Endodermal cell (in vitro differentiated cells): Measurements from ENCODE around the gene CHST11. TPM values are rescaled to one million over a fixed set of nuclear protein-coding genes. Genes with fewer than 3 reads are reported as not detected.
A peak's percentile ranks its signal among the peaks of the same experiment; 100 is the strongest.

Experiments used
- DNase-seq: peaks from one replicate; pipeline ENCODE4 v3.0.0-alpha.2; 2017
- H3K27ac ChIP-seq: 2 replicates; pipeline ENCODE4 v1.5.1; 2013; ENCODE audit warnings: mild to moderate bottlenecking, low read depth, low read length, moderate library complexity
- H3K27me3 ChIP-seq: 2 replicates; pipeline ENCODE4 v1.6.1; 2013; ENCODE audit warnings: mild to moderate bottlenecking, low read length, moderate library complexity; ENCODE audit not compliant: insufficient read depth, control insufficient read depth, poor library complexity, severe bottlenecking
- H3K36me3 ChIP-seq: 2 replicates; pipeline ENCODE4 v1.7.0; 2013; ENCODE audit warnings: mild to moderate bottlenecking, low read length, moderate library complexity; ENCODE audit not compliant: control insufficient read depth, insufficient read depth
- H3K4me1 ChIP-seq: one replicate; pipeline ENCODE4 v1.7.0; 2013; ENCODE audit warnings: low read length; ENCODE audit not compliant: control insufficient read depth, insufficient read depth
- H3K4me3 ChIP-seq: 2 replicates; pipeline ENCODE4 v1.5.1; 2013; ENCODE audit warnings: mild to moderate bottlenecking, low read length, moderate library complexity
- H3K9ac ChIP-seq: 2 replicates; pipeline ENCODE4 v1.6.1; 2013; ENCODE audit warnings: mild to moderate bottlenecking, low read length, moderate library complexity; ENCODE audit not compliant: poor library complexity, severe bottlenecking; ENCODE audit errors: extremely low read depth
- H3K9me3 ChIP-seq: 2 replicates; pipeline ENCODE4 v1.6.1; 2013; ENCODE audit warnings: mild to moderate bottlenecking, low read length, moderate library complexity; ENCODE audit not compliant: control insufficient read depth
- H3K27ac Mint-ChIP-seq: 2 replicates; pipeline ENCODE4 v1.8.0; 2020; ENCODE audit warnings: mixed read lengths
- H3K27me3 Mint-ChIP-seq: 2 replicates; pipeline ENCODE4 v1.8.0; 2021; ENCODE audit warnings: mild to moderate bottlenecking, mixed read lengths; ENCODE audit not compliant: insufficient read depth
- H3K36me3 Mint-ChIP-seq: 2 replicates; pipeline ENCODE4 v1.8.0; 2020; ENCODE audit warnings: low read depth, mixed read lengths
- H3K4me1 Mint-ChIP-seq: 2 replicates; pipeline ENCODE4 v1.8.0; 2020; ENCODE audit warnings: mixed read lengths
- H3K4me3 Mint-ChIP-seq: 2 replicates; pipeline ENCODE4 v1.8.0; 2020; ENCODE audit warnings: mild to moderate bottlenecking, moderate library complexity, mixed read lengths
- H3K9me3 Mint-ChIP-seq: 2 replicates; pipeline ENCODE4 v1.8.0; 2020; ENCODE audit warnings: mild to moderate bottlenecking, mixed read lengths
- WGBS, 2 experiments: methylation state at CpG; one replicate each; pipeline versions ENCODE4 v1.1.5 to v1.1.7; 2013; ENCODE audit warnings: missing lambda C conversion rate in 2 of 2, mixed read lengths in 1 of 2; ENCODE audit not compliant: insufficient coverage in 1 of 2, insufficient read length in 1 of 2; 5-methylcytosine and 5-hydroxymethylcytosine counted together
- total RNA-seq, 2 donors: library from RNA; stranded (reverse); fragmentation: NEBNext Ultra II Directional in 1 of 2; extraction: Animal tissue kit (Norgen Biotek cat#: 25700) in 1 of 2; gene quantifications; 2 replicates in 1 of 2; 3 replicates in 1 of 2; pipeline ENCODE4 v1.2.1, GENCODE V29; 2021
- TF ChIP-seq, protein P1 (sequence below): fragments of 200-600 bp; sonication (generic); conservative IDR thresholded peaks from 2 replicates; pipeline ENCODE4 v1.5.0; 2021; ENCODE audit warnings: antibody characterized with exemption, mild to moderate bottlenecking

The CHST11 gene
- total RNA-seq, 2 donors from 2014 or later: 30.7 to 36.2 TPM

DNA sequence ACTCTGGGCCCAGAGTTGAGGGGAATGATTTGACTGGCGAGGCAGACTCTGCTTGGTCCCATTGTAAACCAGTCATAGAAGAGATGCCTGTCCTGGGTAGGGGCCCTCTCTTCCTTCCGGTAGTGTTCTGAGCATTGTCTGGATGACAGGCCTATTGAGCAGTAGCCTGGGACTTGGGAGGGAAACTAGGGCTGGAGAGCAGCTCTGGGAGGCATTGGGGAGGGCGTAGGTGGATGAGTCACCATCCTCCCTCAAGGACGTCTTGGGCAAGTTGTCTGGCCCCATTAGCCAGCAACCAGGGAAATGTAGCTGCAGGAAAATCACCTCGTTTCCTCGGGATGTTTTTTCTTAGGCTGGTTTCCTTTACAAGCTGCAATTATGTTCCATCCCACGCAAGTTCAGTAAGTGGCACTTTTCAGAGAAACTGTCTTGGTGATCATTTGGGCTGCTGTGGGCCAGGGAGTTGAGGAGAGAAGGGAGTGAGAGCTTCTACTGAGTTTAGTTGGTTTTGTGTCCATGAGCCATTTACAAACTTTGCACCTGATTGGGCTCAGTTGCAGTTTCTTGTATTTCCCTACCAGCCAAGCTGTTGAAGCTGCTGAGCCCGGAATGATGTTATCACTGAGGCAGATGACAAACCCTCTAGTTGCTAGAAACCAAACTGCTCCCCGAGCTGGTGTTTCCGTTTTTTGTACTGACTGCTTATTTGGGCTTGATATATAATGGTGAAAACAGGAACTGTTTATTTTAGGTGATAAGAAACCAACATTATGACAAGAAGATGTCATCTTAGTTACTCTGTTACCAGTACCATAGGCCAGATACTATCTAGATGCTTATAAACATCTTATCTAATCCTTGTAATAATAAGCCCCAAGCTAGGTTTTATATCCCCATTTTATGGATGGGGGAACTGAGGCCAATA is 147.6 kb downstream of the CHST11 start:
- TF ChIP-seq, protein P1, sequence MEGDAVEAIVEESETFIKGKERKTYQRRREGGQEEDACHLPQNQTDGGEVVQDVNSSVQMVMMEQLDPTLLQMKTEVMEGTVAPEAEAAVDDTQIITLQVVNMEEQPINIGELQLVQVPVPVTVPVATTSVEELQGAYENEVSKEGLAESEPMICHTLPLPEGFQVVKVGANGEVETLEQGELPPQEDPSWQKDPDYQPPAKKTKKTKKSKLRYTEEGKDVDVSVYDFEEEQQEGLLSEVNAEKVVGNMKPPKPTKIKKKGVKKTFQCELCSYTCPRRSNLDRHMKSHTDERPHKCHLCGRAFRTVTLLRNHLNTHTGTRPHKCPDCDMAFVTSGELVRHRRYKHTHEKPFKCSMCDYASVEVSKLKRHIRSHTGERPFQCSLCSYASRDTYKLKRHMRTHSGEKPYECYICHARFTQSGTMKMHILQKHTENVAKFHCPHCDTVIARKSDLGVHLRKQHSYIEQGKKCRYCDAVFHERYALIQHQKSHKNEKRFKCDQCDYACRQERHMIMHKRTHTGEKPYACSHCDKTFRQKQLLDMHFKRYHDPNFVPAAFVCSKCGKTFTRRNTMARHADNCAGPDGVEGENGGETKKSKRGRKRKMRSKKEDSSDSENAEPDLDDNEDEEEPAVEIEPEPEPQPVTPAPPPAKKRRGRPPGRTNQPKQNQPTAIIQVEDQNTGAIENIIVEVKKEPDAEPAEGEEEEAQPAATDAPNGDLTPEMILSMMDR: no peak
- Histone ChIP-seq H3K27me3 (no peaks in the 10 kb centered on the region), H3K27ac (peak overlapping the region; percentile 61), H3K36me3 (peaks cover 27% of the 10 kb centered on the region), H3K9me3 (peaks cover 7% of the 10 kb centered on the region), H3K4me1 (peaks cover 9% of the 10 kb centered on the region), H3K4me3 (no peak overlapping the region), H3K9ac (no peak overlapping the region)
- peak; percentile 85 for DNase-seq
- Mint-ChIP-seq H3K4me1 (peaks cover 24% of the 10 kb centered on the region), H3K36me3 (peaks cover 11% of the 10 kb centered on the region), H3K27ac (peak overlapping the region; percentile 27), H3K4me3 (no peak overlapping the region), H3K9me3 (peaks cover 2% of the 10 kb centered on the region), H3K27me3 (no peaks in the 10 kb centered on the region)
- 55 to 84% methylated on average over 5 to 10 of the region's 10 CpGs for WGBS, 2 experiments

DNA sequence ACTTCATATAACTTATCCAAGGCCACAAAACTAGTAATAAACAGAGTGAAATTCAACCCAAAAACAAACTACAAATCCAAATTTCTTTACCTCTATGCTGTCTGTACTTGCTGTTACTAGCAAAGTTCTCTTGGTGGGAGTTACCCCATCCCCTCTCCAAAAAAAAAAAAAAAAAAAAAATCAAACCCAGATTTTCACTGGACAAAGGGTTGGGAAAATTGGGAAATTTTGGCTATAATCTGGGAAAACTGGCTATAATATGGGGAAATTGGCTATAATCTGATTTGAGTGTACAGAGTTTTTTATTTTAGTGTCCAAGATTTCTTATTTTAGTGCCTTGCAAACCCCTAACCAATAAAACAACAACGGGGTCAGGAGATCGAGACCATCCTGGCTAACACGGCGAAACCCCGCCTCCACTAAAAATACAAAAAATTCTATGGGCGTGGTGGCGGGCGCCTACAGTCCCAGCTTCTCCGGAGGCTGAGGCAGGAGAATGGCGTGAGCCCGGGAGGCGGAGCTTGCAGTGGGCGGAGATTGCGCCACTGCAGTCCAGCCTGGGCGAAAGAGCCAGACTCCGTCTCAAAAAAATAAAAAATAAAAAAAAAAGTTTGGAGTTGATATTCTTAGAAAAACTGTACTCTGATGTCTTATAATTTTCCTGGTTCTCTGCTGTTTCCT is 148.4 kb downstream of the CHST11 start:
- DNase-seq: peak; percentile 90
- Histone ChIP-seq H3K4me3 (no peak overlapping the region), H3K9me3 (peaks cover 7% of the 10 kb centered on the region), H3K27me3 (no peaks in the 10 kb centered on the region), H3K9ac (no peak overlapping the region), H3K27ac (no peak overlapping the region), H3K36me3 (peaks cover 27% of the 10 kb centered on the region), H3K4me1 (peaks cover 9% of the 10 kb centered on the region)
- 93 to 97% methylated on average over 12 to 16 of the region's 16 CpGs for WGBS, 2 experiments
- peaks cover 11% of the 10 kb centered on the region for H3K36me3 Mint-ChIP-seq
- peak overlapping the region; percentile 83 for H3K27ac Mint-ChIP-seq
- peak overlapping the region; percentile 35 for H3K4me3 Mint-ChIP-seq
- peaks cover 2% of the 10 kb centered on the region for H3K9me3 Mint-ChIP-seq
- TF ChIP-seq, protein P1: no peak
- peaks cover 28% of the 10 kb centered on the region for H3K4me1 Mint-ChIP-seq
- H3K27me3 Mint-ChIP-seq: no peaks in the 10 kb centered on the region

GRCh38 chr12:104605685-104606084 is 148.9 kb downstream of the CHST11 start:
- no peak overlapping the region for H3K4me3 ChIP-seq
- Mint-ChIP-seq H3K27me3 (no peaks in the 10 kb centered on the region), H3K36me3 (peaks cover 11% of the 10 kb centered on the region), H3K27ac (peak overlapping the region; percentile 83), H3K4me1 (peaks cover 28% of the 10 kb centered on the region), H3K4me3 (peak overlapping the region; percentile 35), H3K9me3 (peaks cover 2% of the 10 kb centered on the region)
- WGBS, 2 experiments: 90 to 91% methylated on average over 8 to 10 of the region's 10 CpGs
- H3K27ac ChIP-seq: no peak overlapping the region
- TF ChIP-seq, protein P1: no peak
- H3K36me3 ChIP-seq: peaks cover 27% of the 10 kb centered on the region
- peaks cover 9% of the 10 kb centered on the region for H3K4me1 ChIP-seq
- H3K9me3 ChIP-seq: peaks cover 7% of the 10 kb centered on the region
- peak; percentile 84 for DNase-seq
- H3K27me3 ChIP-seq: no peaks in the 10 kb centered on the region
- no peak overlapping the region for H3K9ac ChIP-seq
